ENCODE results near the gene RABL3.
"Not testable (repeated sequence)": the region's sequence is repeated elsewhere in the genome, so short reads cannot be mapped to it uniquely, and the experiment has no call there.

Gene RABL3

DNA sequence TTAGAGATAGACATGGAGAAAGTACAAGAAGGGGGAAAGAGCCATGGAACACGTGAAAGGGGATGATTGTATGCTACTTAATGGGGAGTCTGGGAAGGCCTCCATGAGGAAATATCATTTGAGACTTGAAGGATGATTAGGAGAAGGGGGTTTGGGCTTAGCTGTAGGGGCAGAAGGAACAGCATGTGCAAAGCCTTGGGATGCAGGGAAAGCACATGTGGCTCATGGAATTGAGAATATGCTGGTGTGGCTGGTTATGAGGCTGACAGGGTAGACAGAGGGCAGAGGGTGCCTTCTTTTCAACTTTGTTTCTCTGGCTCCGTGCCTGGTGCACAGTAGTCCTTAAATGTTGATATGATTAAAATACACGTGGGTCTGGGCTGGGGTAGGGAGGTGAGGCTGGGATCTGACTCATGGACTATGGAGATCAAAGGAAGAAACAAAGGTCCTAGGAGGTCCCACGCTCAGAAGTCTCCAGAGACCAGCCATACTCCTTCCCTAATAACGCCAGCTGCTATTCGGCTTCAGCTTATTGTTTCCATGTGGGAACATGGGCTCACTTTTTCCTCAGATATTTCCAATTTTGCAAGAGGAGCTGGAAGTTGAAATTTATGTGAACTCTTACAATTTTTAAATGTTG, 1.4 kb upstream of the RABL3 start:
- no peak for DNase-seq

DNA sequence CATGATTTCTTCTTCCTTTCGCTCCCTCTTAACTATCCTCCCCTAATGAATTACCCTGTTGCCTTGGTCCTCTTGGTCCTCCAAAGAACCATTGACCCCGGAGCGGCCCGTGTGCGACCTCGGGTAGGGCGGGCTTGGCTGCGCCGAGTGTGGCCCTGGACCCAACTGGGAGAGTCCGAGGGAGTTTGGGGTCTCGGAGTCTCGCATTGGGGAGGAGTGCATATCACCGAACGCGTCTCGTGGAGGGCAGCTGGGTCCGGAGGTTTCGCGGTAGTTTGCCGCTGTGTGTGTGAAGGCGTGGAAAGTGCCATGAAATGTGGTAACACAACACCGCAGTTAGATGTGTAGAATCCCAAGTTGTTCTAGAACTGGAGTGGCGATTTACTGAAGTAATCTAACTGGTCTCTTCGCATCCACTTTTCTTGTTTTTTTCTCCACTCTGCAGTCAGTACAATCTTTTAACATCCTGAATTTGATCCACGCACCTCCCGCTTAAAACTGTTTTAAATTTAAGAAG, 591 bp upstream of the RABL3 start:
- DNase-seq: no peak

DNA sequence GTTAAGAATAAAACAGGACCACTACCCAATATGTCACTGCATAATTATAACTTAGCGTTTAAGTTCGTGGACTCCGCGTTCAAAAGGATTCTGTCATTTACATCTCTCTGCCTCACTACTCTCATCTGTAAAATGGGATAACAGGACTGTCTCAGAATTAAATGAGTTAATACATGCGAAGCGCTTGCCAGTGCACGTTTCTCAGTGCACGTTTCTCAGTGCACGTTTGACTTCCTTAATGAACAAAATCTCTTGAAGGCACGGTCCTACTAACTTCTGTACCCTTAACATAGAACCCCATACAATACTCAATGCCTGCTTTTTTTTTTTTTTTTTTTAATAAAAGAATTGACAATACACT, 499 bp downstream of the RABL3 start:
- DNase-seq: no peak

DNA sequence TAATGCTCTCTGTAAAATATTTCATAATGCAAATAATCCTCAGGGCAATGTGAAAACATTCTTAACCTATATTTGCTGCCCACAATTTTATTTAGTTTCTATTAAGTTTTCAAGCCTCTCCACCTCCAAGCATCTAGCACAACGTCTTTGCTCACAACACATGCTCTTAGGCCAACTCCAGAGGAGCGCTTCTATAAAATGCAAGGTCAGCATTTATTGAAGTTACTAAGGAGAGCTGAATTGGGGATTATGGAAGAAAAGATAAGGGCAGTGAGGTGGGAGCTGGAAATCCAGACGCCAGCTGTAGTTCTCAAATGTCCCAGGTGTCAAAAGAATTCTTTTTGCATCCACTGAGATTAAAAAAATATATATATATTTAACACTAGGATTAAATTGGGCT, 996 bp downstream of the RABL3 start:
- no peak for DNase-seq

DNA sequence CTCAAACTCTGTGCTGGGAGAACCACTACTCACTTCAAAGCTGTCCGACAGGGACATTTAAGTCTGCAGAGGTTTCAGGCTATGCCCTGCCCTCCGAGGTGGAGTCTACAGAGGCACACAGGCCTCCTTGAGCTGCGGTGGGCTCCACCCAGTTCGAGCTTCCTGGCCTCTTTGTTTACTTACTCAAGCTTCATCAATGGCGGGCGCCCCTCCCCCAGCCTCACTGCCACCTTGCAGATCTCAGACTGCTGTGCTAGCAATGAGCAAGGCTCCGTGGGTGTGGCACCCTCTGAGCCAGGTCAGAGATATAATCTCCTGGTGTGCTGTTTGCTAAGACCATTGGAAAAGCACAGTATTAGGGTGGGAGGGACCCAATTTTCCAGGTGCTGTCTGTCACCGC, 4.3 kb downstream of the RABL3 start:
- not testable (repeated sequence) for DNase-seq

DNA sequence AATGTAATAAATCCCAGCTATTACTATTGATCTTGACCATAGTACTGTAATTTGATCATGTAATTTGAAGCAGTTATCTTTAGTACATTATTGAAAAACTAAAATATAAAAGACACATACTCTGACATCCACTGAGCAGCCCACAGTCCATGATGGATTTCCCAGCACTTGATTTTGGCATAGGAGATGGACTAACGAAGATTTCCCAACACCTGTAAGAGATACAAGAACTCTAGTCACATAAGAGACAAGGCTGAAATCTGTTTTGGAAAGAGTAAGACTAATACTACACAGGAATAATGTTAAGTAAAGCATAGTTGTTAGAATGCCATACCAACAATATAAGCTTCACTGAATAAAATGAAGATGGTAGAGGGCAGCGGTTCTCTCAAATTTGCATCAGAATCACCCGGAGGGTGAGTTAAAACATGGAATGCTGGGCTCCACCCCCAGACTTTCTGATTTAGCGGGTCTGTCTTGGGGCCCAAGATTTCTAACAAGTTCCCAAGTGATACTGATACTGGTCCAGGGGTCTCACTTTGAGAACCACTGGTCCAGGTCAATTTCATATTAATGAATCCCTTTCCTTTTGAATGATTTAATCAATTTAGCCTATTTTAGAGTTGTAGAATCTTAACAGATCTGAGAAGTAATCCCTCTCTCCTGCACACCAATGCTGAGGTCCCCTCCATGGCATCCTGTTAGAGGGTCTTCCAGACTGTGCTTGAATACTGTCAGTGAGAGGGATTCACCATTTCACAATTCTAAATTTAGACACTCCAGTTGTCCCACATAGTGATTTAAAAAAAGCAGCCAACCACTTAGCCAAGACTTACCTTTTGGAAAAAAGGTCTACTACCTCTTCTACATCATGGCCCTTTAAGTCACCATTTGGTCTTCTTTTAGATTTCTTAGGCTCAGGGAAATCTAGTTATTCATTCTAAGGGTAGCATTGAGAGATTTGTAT, 11.5 kb downstream of the RABL3 start:
- no peak for DNase-seq

DNA sequence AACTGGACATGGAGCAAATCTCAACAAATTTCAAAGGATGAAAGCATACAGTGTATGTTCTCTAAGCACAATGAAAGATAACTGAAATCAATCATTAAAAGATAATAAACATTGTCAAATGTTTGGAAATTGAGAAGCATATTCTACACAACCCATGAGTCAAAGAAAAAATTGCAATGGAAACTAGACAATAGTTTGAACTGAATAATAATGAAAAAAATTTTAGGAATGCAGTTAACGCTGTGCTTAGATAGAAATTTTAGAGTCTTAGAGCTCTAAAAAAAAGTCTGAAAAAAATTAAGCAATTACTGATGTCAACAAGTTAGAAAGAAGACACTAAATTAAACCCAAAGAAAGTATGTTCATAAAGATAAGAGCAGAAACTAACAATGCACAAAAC, 15.5 kb downstream of the RABL3 start:
- no peak for DNase-seq

DNA sequence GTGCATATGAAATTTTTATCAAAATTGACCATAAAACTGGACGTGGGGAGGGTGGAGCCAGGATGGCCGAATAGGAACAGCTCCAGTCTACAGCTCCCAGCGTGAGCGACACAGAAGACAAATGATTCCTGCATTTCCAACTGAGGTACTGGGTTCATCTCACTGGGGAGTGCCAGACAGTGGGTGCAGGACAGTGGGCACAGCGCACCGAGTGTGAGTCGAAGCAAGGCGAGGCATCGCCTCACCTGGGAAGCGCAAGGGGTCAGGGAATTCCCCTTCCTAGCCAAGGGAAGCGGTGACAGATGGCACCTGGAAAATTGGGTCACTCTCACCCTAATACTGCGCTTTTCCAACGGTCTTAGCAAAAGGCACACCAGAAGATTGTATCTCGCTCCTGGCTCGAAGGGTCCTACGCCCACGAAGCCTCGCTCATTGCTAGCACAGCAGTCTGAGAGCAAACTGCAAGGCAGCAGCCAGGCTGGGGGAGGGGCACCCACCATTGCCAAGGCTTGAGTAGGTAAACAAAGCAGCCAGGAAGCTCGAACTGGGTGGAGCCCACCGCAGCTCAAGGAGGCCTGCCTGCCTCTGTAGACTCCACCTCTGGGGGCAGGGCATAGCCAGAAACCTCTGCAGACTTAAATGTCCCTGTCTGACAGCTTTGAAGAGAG, 23.0 kb downstream of the RABL3 start:
- not testable (repeated sequence) for DNase-seq

DNA sequence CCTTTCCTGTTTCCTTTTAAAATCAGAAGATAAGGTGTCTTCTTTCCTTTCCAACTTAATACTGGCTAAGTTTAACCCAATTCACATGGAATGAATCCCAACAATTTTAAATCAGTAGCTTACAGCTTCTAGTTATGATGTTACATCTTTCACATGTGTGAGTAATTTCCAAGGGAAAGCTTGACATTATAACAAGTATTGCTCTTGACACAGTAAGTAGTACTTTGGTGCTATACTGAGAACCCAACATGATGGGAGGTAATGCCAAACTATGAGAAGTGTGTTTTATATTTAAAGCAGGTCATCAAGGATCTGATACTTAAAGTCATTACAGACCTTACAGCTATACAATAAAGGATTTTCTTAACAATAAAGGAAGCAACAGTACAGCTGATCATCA, 29.1 kb downstream of the RABL3 start:
- DNase-seq: no peak

DNA sequence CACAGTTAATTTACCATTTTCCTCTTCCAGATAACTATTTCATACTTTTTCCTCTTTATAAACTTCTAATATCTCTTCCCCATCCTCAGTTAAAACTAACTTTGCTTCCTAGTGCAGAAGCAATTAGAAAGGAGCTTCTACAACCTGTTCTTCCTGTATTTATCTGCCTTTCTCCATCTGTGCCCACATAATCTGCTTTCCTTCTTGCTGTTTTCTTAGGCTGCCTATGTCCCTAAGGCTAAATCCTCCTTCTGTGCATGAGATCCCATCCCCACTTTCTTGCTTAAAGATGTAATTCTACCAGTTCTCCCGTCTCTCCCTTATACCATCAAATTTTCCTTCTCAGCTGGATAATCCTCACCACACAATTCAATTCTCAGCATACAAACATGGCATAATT, 31.9 kb downstream of the RABL3 start:
- DNase-seq: no peak

DNA sequence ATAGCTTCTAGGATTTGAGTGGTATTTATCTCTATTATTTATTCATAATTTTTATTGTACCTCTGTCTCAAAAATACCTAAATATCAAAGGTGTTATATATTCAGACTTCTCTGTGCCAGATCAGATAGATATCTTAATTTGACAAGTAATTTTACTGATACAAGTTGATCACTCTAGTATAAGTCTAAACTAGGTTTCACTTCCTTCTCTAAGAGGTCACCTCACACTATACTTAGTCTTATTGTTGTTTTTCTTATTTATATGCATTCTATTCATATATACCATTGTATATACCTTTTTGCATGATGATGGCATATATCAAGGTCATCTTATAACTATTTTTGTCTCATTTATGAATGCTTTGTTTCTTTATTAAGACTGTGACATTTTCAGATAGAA, 33.9 kb downstream of the RABL3 start:
- DNase-seq: no peak

DNA sequence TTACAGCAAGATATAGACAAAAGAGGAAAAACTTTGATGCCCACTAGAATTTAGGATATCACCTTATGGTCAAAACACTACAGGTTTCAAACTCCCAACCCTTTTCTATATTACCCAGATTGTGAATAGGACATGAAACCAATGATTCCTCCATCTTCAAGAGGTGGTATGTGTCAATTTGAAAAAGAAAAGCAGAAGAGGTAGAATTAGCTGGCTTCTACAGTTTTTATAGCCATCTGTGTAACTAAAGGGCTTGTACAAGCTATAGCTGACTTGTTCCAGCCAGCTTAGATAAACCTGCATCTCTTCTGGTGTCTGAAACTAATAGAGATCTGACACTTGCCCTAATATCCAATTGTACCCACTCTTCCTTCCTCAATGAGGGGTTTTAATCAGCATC, 35.4 kb downstream of the RABL3 start:
- no peak for DNase-seq

DNA sequence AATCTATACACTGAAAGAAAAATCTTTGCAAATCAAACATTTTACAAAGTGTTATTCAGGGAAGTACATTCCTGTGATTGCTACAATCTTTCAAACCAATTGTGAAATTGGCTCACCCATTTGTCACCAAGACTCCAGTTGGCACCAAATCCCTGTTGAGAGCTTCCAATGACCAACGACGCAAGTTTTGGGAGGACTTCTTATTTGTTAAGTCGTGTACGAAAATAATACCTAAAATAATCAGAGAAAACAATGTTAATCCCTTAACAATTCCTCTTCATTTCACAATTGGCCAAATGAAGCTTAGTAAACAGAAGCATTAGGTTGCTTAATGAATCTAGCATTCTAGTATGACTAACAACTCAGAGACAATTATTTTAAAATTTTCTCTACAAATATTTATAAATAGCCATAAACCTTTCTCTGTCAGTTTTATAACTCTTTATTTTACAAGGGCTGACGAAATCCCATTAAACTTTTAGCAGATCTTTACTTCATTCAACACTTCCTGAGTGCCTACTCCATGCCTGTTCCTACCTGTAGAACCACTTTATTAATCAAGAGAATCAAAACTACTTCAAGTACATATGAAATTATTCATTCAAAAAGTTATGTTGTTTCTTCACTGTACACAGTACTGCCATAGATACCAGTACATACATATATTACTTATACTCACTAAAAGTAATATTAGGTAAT, 36.3 kb downstream of the RABL3 start:
- no peak for DNase-seq

DNA sequence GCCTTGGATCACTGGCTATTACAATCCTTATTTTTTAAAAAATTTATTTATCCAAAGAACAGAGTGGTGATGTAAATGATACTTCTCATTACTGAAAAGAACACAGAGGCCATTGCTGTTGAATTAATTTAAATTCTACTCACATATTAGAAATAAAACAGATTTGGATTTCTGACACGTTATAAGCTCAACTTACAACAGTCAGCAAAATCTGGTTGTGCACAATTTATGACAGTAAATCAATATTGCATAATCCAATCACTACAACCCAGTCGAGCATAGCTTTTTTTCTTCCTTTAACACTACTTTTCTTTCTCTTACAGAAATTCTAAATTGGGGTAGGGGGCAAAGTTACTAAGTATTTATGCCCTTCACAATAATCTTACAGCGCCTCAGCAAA, 43.0 kb downstream of the RABL3 start:
- no peak for DNase-seq

DNA sequence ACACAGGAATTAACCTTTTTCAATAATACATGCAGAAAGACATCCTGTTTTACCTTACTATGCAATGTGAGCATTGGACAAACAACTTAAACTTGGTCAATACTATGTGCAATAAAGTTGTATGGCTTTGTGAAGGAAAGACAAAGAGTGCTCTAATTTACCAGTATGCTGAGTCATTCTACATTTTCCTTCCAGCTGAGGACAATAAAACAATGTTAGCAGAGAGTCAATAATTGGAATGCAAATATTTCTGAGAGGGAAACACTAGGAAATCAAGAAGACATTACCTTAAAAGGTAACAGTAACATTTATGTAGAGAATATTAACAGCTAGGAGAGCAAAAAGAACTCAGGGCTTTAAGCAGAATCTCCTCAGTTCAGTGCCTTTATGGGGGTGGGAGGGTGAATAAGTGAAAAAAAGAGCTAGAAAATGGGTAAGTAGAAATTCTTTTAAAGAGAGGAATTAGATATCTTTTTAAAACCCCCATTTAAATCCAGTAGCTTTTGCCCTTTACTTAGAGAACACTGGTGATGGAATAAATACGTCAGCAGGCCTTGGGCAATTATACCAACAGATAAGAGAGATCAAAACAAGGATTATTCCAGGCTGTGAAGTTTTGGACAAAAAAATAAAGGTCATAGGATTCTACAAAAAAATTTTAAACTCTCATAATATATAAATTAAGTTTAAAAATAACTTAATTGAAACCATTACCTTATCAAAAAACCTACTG, 48.7 kb downstream of the RABL3 start:
- peak; percentile 75 for DNase-seq

DNA sequence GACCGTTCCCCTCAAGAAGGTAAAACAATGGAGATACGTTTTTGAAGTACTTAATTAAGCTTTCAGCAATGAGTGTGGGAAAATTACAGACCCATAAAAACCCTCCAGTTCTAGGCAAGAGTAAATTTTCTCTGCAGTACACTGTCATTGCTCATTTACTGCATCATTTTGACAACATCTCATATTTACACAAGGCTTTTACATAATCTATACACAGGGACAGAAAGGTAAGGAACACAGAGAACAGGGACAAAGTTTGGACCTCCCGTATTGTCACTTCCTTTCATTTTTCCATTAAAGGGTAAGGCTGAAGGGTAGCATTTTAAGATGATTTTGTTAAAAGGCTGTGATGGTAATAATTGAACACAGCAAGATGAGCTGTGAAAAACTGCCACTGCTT, 52.9 kb downstream of the RABL3 start:
- no peak for DNase-seq

DNA sequence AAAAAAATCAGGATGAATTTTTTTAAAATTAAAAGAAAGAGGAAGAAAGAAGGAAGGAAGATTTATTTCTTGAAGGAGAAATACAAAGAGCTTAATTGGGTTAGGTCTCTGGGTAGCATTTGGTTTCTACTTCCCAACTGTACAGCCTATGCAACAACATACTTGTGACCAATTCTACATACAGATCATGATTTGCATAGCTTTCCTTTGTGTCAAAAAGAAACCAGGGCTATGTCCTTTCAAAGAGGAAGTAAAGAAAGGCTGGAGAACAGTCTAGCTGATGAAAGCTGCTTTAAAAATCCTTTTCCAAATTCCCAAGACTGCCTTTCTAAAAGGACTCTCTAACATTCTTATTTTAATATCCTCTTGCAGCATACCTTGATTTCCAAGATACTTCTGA, 54.2 kb downstream of the RABL3 start:
- no peak for DNase-seq

DNA sequence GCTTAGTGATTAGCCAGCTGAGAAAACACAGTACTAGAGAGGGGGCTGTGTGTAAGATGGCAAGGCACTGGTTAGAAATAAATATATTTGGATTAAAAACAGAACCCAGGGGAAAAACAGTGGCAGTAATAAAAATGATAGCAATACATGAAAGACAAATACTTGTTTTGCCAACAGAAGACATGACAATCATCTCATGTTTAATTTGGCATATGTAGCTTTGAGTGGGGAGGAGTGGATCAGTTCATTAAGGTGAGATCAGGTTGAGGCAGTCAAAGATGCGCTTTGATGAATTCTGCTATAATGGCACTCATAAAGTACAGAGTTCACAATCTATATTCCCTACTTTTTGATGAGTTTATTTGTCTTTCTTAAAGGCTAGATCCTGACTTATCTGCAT, 56.9 kb downstream of the RABL3 start:
- DNase-seq: no peak

DNA sequence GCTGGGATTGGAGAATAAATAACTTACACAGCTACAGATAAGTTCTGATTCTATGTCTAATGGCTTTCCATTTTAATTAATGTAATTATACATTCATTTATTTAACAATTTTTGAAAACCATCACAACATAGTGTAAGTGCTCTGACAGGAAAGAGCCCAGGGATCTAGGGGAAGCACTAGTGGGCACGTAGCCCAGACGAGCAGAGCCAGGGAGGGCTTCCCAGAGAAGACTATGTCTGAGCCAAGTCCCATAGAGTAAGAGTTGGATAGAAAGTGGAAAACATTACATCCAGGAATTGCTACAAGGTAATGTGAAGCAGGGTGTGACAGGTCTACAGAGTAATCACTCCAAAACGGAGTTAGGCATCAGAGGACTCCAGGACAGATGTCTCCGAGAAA, 57.4 kb downstream of the RABL3 start:
- DNase-seq: no peak

DNA sequence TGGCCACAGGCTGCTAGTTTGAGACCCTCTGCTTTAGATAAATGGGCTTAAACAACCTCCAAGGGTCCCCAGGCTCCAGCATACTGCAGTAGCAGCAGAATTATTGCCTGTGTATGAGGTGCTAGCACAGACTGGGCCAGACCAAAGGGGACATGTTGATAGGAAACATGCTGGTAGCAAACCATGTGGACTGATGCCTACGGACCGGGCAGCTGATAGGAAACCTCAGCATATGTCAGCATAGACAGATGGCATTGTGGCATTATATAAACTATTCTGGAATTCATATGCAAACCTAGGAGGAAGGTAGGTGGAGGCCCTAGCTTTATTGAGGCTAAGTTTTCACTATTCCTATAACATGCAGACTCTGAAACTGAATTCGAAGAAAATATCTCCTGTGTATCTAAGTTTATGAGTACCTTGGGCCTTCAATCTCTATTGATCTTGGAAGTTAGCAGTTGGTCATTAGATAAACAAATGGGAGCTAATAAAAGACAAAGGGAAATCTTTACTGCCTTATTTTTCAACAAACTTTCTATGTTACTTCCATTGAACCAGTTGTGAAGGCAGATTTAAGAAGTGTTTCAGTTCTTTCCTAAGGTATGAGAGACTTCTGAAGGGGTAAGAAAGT, 58.5 kb downstream of the RABL3 start:
- DNase-seq: no peak

DNA sequence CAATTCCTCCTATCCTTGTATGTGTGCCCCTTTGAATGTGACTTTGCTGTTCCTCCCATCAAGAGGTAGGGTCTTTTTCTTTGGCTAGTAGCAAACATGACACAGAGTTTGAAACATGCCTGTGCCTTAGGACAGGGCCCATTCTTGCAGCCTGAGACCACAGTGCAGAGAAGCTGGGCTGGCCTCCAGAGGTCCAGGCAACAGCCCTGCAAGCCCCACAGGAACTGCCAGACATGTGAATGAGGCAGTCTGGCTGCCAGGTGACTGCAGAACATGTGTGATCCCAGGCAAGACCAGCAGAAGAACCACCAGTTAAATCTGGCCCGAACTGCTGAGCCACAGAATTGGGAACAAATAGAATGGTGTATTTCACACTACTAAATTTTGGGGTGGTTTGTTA, 59.1 kb downstream of the RABL3 start:
- no peak for DNase-seq

DNA sequence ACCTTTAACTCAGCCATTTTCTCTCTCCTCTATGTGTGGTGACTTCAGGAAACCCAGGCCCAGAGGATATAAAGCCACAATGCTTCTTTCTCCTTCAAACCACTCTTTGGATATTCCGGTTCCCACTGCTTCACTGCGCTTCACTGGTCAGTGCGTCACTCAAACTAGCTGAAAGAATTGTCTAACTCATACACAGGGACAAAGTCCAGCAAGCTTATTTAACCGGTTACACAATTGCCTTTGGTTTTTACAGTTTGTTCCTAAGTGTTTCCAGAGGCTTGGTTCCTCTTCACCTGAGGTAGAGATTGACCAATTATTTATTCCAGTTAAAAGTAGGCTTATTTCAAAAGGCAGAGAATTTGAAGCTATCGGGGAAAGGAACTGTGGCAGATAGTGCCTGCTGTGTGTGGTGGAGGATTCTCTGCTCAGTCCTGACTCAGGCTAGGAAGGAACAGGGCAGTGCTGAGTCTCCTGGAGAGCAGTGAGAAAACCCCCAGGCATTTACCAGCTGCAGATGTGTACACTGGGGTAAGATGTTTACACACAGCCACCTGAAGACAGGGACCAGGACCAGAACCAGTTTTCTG, 60.1 kb downstream of the RABL3 start, which contains the start of gene HGD:
Gene HGD (minus strand): TSS at position 145 of the 587 bp plus-strand sequence. CDS start 128 bp downstream, at position 17.
- no peak for DNase-seq

Measured in COR-L47 (cell line).